ENCODE measurements around the gene RABGAP1L. TPM values are rescaled to one million over a fixed set of nuclear protein-coding genes. Genes with fewer than 3 reads are reported as not detected.

RABGAP1L gene
- total and polyA plus RNA-seq, 2 of the 8 experiments (the other 6 are each of a cell fraction or from before 2014, with no cell fraction given): 33.3 to 156 TPM

- Histone ChIP-seq H3K4me2 (ENCODE audit: insufficient read depth in 1 of 2, low read depth in 2 of 2, low read length in 2 of 2) (no peak overlapping the region), H3K23ac (ENCODE audit: insufficient read length) (no peak overlapping the region), H3K79me1 (ENCODE audit: low read depth, low read length) (no peaks in the 10 kb centered on the region; the same call in 1 of the 2 replicates), H3K36me3 (ENCODE audit: control insufficient read depth in 2 of 4, insufficient read depth in 4 of 4, low read length in 3 of 4) (peaks cover 8 to 85% (median 45%) of the 10 kb centered on the region in 4 experiments), H2BK120ac (replicated peaks; ENCODE audit: low read depth, low read length) (no peak overlapping the region), H2BK20ac (ENCODE audit: low read length) (no peak overlapping the region), H4K5ac (ENCODE audit: insufficient read length, low read depth, low read length) (no peak overlapping the region), H3K9me3 (ENCODE audit: insufficient read depth in 2 of 2, low read depth in 1 of 2, low read length in 1 of 2) (no peaks in the 10 kb centered on the region), H2BK5ac (ENCODE audit: low read depth, low read length) (no peak overlapping the region), H3K4ac (replicated peaks; ENCODE audit: insufficient read length, low read depth, low read length) (no peak overlapping the region), H2AFZ (ENCODE audit: low read length) (no peak overlapping the region), H4K20me1 (replicated peaks in 1 of 2; ENCODE audit: control insufficient read depth in 1 of 2, insufficient read depth in 2 of 2, low read length in 2 of 2) (no peaks in the 10 kb centered on the region), H3K27me3 (replicated peaks in 1 of 4; ENCODE audit: control insufficient read depth in 3 of 4, extremely low read depth in 1 of 4, insufficient read depth in 3 of 4, low read length in 3 of 4) (no peaks in the 10 kb centered on the region), H2BK12ac (ENCODE audit: low read depth, low read length) (no peak overlapping the region), H3K14ac (ENCODE audit: insufficient read length) (no peak overlapping the region), H4K8ac (ENCODE audit: extremely low read depth, insufficient read depth, low read length) (no peak overlapping the region), H3K23me2 (ENCODE audit: low read depth, low read length) (no peaks in the 10 kb centered on the region), H2BK15ac (ENCODE audit: low read length) (no peak overlapping the region), H2AK5ac (ENCODE audit: low read depth, low read length) (no peak overlapping the region), H3K4me3 (ENCODE audit: extremely low read depth in 1 of 4, insufficient read depth in 2 of 4, low read depth in 3 of 4, low read length in 4 of 4) (no peak overlapping the region), H3K9ac (replicated peaks in 1 of 4; ENCODE audit: extremely low read depth in 1 of 4, low read depth in 3 of 4, low read length in 3 of 4) (no peak overlapping the region), H3K56ac (replicated peaks; ENCODE audit: insufficient read length, low read depth, low read length) (no peak overlapping the region), H4K91ac (replicated peaks; ENCODE audit: insufficient read length, low read length) (no peak overlapping the region), H3K4me1 (replicated peaks in 1 of 4; ENCODE audit: control insufficient read depth in 3 of 4, insufficient read depth in 4 of 4, low read length in 3 of 4) (no peaks in the 10 kb centered on the region), H3K79me2 (ENCODE audit: control insufficient read depth in 1 of 2, insufficient read depth in 2 of 2, low read length in 2 of 2) (no peaks in the 10 kb centered on the region), H3K18ac (ENCODE audit: extremely low read depth, low read length) (no peak overlapping the region), H3K27ac (ENCODE audit: low read depth, low read length) (no peak overlapping the region)
- no peak for DNase-seq (ENCODE audit: low read depth in 1 of 2, low spot score in 2 of 2)
- no peak for FAIRE-seq
- POLR2A ChIA-PET (ENCODE audit: partially characterized antibody): interaction anchor here (1.9 kb wide), 1 partner anchor 10 kb away, joined by 9 read pairs; the partner anchor contains the start of gene CACYBP
- WGBS, 2 experiments (ENCODE audit: extremely low coverage in 1 of 2, insufficient coverage in 1 of 2, insufficient read length in 1 of 2, insufficient replicate concordance in 2 of 2, low coverage in 1 of 2, low lambda C conversion rate in 2 of 2, missing lambda C conversion rate in 1 of 2): 90% methylated on average over 5 of the region's 5 CpGs; no CpG with 5 or more reads in 1 of the 2 experiments
- TF ChIP-seq JUN (IDR thresholded peaks at IDR 0.05; ENCODE audit: low read depth, low read length): no peak
- TF ChIP-seq, protein P1, sequence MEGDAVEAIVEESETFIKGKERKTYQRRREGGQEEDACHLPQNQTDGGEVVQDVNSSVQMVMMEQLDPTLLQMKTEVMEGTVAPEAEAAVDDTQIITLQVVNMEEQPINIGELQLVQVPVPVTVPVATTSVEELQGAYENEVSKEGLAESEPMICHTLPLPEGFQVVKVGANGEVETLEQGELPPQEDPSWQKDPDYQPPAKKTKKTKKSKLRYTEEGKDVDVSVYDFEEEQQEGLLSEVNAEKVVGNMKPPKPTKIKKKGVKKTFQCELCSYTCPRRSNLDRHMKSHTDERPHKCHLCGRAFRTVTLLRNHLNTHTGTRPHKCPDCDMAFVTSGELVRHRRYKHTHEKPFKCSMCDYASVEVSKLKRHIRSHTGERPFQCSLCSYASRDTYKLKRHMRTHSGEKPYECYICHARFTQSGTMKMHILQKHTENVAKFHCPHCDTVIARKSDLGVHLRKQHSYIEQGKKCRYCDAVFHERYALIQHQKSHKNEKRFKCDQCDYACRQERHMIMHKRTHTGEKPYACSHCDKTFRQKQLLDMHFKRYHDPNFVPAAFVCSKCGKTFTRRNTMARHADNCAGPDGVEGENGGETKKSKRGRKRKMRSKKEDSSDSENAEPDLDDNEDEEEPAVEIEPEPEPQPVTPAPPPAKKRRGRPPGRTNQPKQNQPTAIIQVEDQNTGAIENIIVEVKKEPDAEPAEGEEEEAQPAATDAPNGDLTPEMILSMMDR (IDR thresholded peaks at IDR 0.05; ENCODE audit: control extremely low read depth in 1 of 3, insufficient read depth in 1 of 3, low read depth in 1 of 3, low read length in 3 of 3): no peak
- no peak for TF ChIP-seq EP300 (IDR thresholded peaks at IDR 0.05; ENCODE audit: borderline replicate concordance in 1 of 2, low read depth in 2 of 2, low read length in 2 of 2)
- CTCF ChIA-PET (ENCODE audit: partially characterized antibody): interaction anchor here (0.5 to 2.0 kb wide), 5 partner anchors 8 to 630 kb away, joined by 3 to 13 read pairs (median 3); no protein-coding TSS in a partner anchor
Observed at GRCh38 chr1:174989536-174990220, 830.4 kb downstream of the RABGAP1L start.

Data from H1 (cell line).